RWPE1 (cell line): ENCODE data around the gene HEG1.
A peak's percentile ranks its signal among the peaks of the same experiment; 100 is the strongest.

ENCODE experiments used
- CTCF ChIA-PET: fragments of 350-600 bp; sonication (Branson Sonifier 250); formaldehyde crosslinking; extraction: SDS; loops from one replicate; lab custom pipeline; 2021; lab: Yijun Ruan, JAX
- POLR2A ChIA-PET: fragments of 400-600 bp; formaldehyde crosslinking; extraction: SDS; loops from one replicate; lab custom pipeline; 2020; ENCODE audit warnings: antibody characterized with exemption; ENCODE audit not compliant: low non-redundant PET; lab: Yijun Ruan, JAX
- DNase-seq: peaks from one replicate; pipeline ENCODE4 v3.0.0; 2012; ENCODE audit warnings: low spot score
- H3K27ac ChIP-seq: fragments of 450-650 bp; 2 replicates; pipeline ENCODE4 v1.5.1; 2017
- CTCF ChIP-seq: fragments of 450-650 bp; conservative IDR thresholded peaks from 2 replicates; pipeline ENCODE4 v1.5.1; 2017; ENCODE audit warnings: low read depth, mild to moderate bottlenecking

Gene HEG1

DNA sequence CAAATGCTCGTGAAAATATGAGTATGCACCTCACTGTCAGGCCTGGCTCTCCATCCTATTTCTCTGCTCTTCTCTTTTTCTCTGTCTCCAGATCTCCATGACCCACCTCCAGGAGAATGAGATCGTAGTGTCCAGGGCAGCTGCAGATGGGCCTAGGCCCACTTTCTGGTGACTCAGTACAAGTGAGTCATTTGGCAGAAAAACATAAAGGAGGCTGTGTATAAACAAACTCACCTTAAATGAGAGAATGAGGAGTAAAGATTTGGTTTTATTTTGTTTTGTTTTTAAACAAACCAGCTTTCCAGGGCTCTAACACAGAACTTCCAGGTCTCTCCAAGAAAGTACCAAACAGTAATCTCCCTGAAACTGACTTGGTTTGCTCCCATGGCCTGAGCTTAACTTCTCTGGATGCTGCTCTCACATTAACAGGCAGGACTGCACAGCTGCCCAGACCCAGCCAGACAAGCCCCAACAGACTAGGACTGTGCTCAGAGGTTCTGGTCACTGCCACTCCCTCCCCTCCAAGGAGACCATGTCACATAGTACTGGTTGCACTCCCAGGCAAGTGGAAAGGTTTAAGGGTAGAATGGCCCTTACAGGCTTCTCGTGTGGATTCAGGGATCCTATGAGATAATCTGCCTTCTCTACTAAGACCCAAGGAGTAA, 1.5 kb upstream of the HEG1 start:
- DNase-seq = peak; percentile 78
- ChIA-PET POLR2A (no interaction called here), CTCF (interaction anchor here (0.5 kb wide), 1 partner anchor 102 kb away, joined by 5 read pairs; no protein-coding TSS in a partner anchor)
- peak overlapping the region; percentile 95 for H3K27ac ChIP-seq
- no peak for TF ChIP-seq CTCF

GRCh38 chr3:125055331-125055912, 375 bp downstream of the HEG1 start:
- peak; percentile 27 for DNase-seq
- peak overlapping the region; percentile 95 for H3K27ac ChIP-seq
- TF ChIP-seq CTCF = no peak
- ChIA-PET CTCF (no interaction called here), POLR2A (no interaction called here)

- ChIA-PET POLR2A (no interaction called here), CTCF (no interaction called here)
- TF ChIP-seq CTCF = no peak
- peak overlapping the region; percentile 95 for H3K27ac ChIP-seq
- peak; percentile 61 for DNase-seq
Measured at GRCh38 chr3:125054449-125055329, 1.1 kb downstream of the HEG1 start.

GRCh38 chr3:125054062-125054448, 1.7 kb downstream of the HEG1 start:
- ChIA-PET POLR2A (no interaction called here), CTCF (no interaction called here)
- H3K27ac ChIP-seq = peak overlapping the region; percentile 44
- no peak for DNase-seq
- TF ChIP-seq CTCF = no peak

DNA sequence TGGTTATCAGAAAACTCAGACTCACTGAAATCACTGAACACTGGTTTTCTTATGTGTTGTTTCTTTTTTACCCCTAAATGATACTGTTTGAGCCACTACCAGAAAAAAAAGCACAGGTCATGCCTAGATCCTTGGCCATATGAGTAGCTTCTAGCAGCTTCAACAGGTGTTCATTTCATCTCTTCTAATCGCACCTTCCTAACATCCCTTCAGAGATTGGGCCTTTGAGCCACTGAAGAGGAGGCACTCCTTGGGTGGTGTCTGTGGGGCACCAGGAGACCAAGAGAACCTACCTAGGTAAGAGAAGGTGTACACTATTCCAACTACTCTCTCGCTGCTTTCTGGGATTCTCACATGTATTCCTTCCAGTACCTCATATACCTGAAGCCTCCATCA, 2.5 kb downstream of the HEG1 start:
- ChIA-PET POLR2A (interaction anchor here (1.0 kb wide), 1 partner anchor 15 kb away, joined by 4 read pairs; no protein-coding TSS in a partner anchor), CTCF (no interaction called here)
- no peak for DNase-seq
- peak overlapping the region; percentile 86 for H3K27ac ChIP-seq
- TF ChIP-seq CTCF = no peak

- ChIA-PET POLR2A (interaction anchor here (1.0 kb wide), 1 partner anchor 15 kb away, joined by 4 read pairs; no protein-coding TSS in a partner anchor), CTCF (interaction anchor here (0.6 to 0.8 kb wide), 3 partner anchors 245 to 623 kb away, joined by 3 to 5 read pairs (median 3); no protein-coding TSS in a partner anchor)
- DNase-seq = no peak
- H3K27ac ChIP-seq = peak overlapping the region; percentile 86
- no peak for TF ChIP-seq CTCF
Measured at GRCh38 chr3:125052624-125053303, 3.0 kb downstream of the HEG1 start.
